Bronchial epithelial cell (primary cell): ENCODE measurements around the gene ABCC10. TPM values are rescaled to one million over a fixed set of nuclear protein-coding genes. Genes with fewer than 3 reads are reported as not detected.
A peak's percentile ranks its signal among the peaks of the same experiment; 100 is the strongest.

Experiments
- DNase-seq: peaks from one replicate; pipeline ENCODE4 v3.0.0-alpha.2; 2010; ENCODE audit warnings: low read depth
- FAIRE-seq: peaks from 2 replicates; lab custom pipeline; 2011; peaks lifted over from hg19 to GRCh38; lab: Jason Lieb, UNC
- H3K27me3 ChIP-seq: 2 replicates; pipeline ENCODE4 v1.5.1; 2011; ENCODE audit warnings: low read length; ENCODE audit not compliant: control insufficient read depth, insufficient read depth
- H3K36me3 ChIP-seq: 2 replicates; pipeline ENCODE4 v1.5.1; 2011; ENCODE audit warnings: low read length; ENCODE audit not compliant: control insufficient read depth, insufficient read depth
- H3K4me3 ChIP-seq: 2 replicates; pipeline ENCODE4 v1.5.1; 2011; ENCODE audit warnings: mild to moderate bottlenecking, low read depth, low read length, control low read depth
- CTCF ChIP-seq: IDR thresholded peaks from 2 replicates; pipeline ENCODE4 v1.5.1; 2011; ENCODE audit warnings: mild to moderate bottlenecking, moderate library complexity, low read length, control low read depth, inconsistent platforms; ENCODE audit not compliant: insufficient read depth, severe bottlenecking
- total RNA-seq: library from RNA; depleted of rRNA; stranded (reverse); fragments of >200 nt; gene quantifications from 2 replicates; pipeline ENCODE4 v1.2.1, GENCODE V29; 2014

The ABCC10 gene
- total RNA-seq, 1 donor from 2014 or later = 9.7 TPM

GRCh38 chr6:43451939-43452338 lies 24.6 kb downstream of the ABCC10 start:
- DNase-seq (no peak), FAIRE-seq (no peak)
- Histone ChIP-seq H3K27me3 (no peaks in the 10 kb centered on the region), H3K36me3 (peaks cover 17% of the 10 kb centered on the region), H3K4me3 (no peak overlapping the region)
- no peak for TF ChIP-seq CTCF

GRCh38 chr6:43452896-43453295 lies 25.6 kb downstream of the ABCC10 start:
- FAIRE-seq (no peak), DNase-seq (no peak)
- Histone ChIP-seq H3K4me3 (no peak overlapping the region), H3K36me3 (peaks cover 10% of the 10 kb centered on the region), H3K27me3 (no peaks in the 10 kb centered on the region)
- no peak for TF ChIP-seq CTCF

GRCh38 chr6:43453831-43454230 lies 26.5 kb downstream of the ABCC10 start:
- H3K4me3 ChIP-seq = no peak overlapping the region
- FAIRE-seq (no peak), DNase-seq (no peak)
- no peaks in the 10 kb centered on the region for H3K27me3 ChIP-seq
- H3K36me3 ChIP-seq = peaks cover 9% of the 10 kb centered on the region
- no peak for TF ChIP-seq CTCF

- peak; percentile 57 for DNase-seq
These were observed 27.0 kb downstream of the ABCC10 start for GRCh38 chr6:43454290-43454695.

GRCh38 chr6:43454696-43455530 lies 27.6 kb downstream of the ABCC10 start:
- H3K4me3 ChIP-seq = peak overlapping the region; percentile 52
- peaks cover 4% of the 10 kb centered on the region for H3K36me3 ChIP-seq
- no peak for TF ChIP-seq CTCF
- FAIRE-seq = no peak
- no peak for DNase-seq
- no peaks in the 10 kb centered on the region for H3K27me3 ChIP-seq

More at GRCh38 chr6:43454290-43454695, 27.0 kb downstream of the ABCC10 start:
- TF ChIP-seq CTCF = peak; percentile 97
- no peak for FAIRE-seq
- Histone ChIP-seq H3K36me3 (peaks cover 8% of the 10 kb centered on the region), H3K4me3 (peak overlapping the region; percentile 52), H3K27me3 (no peaks in the 10 kb centered on the region)
